SW 1271 (cell line): Measurements from ENCODE around the gene TTLL13.

Experiments used
- DNase-seq, 2 experiments: peaks; one replicate each; lab custom pipeline; 2025; lab: John Stamatoyannopoulos, UW

TTLL13 gene

DNA sequence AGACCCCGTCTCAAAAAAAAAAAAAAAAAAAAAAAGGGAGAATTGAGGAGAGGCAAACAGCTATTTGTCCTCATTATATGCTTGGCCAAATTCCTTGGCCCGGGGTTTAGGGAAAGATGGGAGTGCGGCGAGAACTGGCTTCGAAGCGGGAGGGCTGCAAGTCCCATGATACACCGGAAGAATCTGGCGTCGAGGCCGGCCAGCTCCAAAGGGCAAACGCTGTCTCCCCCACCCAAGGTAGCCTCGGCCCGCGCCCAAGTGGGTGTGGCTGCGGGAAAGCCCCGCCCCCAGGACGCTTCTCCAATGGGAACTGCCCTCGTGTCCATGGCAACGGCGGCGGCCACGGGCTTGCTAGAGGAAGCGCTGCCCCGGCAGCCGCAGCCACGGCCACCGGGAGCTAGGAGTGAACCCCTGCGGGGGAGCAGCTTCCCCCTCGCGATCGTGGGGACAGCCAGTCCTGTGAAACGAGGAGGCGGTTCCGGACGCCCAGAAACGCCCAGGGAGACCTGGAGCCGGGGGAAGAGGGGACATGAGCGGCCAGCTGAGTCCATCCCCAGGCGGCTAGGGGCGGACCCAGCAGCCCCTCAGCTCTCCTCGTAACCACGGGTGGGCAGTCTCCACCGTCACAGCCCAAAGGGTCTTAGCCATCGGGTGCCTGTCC, at the start of gene TTLL13:
TTLL13 (plus strand) TSS at position 354 of the 661 bp plus-strand sequence. CDS start 1,075 bp downstream, outside the sequence.
- peak; percentile 81 to 93 for DNase-seq

- no peak for DNase-seq
These were observed 48.7 kb upstream of the TTLL13 start for GRCh38 chr15:90200534-90201129.

- peak in 1 of 2 experiments; percentile 48 for DNase-seq
These were observed 48.0 kb upstream of the TTLL13 start, which contains the start of gene SEMA4B for GRCh38 chr15:90201130-90201943. Gene SEMA4B (plus strand): TSS chr15:90201330. CDS start chr15:90201579, 249 bp downstream.

DNA sequence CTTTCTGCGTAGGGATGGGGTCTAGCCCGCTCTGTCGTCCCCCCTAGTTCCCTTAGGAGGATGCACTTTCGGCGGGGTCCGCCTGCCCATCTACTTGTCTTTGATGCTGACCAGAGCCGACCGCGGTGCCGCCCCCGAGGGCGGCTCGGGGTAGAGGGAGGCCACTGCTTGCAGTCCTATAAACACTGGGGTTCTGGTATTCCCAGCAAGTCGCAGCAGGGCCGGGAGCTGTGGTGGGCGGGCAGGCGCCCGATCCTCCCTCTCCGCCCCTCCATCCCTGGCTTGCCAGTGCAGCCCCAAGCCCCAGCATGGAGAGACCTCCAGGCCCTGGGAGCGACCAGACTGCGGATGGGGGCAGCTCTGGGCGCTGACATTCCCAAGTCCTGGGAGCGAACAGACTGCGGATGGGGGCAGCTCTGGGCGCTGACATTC, 47.4 kb upstream of the TTLL13 start:
- no peak for DNase-seq

GRCh38 chr15:90202929-90203328, 46.4 kb upstream of the TTLL13 start:
- DNase-seq, result no peak

DNA sequence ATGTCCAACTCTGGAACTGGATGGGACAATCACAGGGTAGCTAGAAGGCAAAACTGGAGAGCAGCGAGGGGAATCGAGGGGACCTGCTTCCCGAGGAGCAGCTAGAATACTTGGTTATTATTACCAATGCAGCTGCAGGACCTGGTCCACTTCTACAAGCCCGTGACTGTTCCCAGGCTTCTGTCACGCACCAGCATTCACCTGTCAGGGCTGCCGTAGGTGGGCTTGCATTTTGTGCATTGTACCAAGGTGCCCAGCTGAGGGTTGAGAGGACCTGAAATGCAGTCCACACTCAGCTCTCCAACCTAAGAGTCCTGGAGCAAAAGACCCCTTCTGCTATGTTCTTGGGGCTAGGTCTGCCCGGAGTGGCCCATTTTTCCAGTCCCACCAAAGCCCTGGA, 45.9 kb upstream of the TTLL13 start:
- no peak for DNase-seq

DNA sequence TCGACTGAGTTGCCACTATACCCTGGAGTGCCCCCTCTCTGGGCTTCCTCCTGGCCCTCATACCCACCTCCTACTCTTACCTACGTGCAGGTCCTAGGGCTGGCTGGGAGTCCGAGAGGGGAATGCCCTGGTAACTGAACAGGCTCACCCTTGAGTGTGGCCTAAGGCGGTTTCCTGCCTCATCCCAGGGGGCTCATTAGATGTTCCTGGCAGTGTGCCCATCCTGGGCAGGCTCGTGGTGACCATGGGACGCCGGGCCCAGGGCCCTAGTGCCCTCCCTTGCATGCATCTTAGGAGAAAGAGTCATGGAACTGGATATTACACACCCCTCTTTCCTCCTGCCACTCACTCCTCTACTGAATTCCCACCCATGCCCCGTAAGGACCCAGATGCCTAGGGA, 45.4 kb upstream of the TTLL13 start:
- DNase-seq, result no peak

DNA sequence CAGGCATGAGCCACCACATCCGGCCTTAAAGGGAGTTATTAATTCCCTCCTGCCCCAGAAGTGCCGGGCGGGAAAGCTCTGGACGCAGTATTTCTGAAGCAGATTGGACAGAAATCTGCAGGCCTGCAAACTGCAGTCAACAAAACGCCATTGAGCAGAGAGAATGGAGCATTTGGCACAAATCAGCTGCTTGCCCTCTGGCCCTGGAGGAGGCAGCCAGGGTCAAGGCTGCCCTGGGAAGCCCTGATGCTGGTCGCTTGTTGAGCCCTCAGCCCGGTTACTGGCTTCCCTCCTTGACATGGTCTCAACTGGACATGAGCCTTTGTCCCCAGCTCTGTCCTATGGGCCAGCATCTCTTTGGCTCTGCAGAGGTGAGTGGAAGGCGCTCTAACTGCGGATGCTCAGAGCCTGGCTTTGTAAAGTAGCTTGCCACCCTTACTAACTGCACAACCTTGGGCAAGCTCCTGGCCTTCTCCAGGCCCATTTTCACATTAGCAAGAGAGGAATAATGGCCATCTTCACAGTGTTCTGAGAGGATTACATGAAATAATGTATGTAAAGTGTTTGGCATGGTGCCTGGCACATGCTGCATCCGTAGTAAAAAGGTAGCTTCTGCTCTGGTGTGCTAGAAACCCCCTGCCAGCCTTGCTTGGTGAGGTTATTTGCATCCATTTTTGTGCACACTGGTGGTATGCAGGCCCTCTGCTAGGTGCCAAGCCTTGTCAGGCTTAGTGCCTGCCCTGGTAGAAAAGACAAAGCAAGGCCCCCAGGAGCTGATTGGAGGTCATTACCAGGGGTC, 44.1 kb upstream of the TTLL13 start:
- DNase-seq, result no peak

- DNase-seq, result no peak
These were observed 43.5 kb upstream of the TTLL13 start for GRCh38 chr15:90205886-90206285.

DNA sequence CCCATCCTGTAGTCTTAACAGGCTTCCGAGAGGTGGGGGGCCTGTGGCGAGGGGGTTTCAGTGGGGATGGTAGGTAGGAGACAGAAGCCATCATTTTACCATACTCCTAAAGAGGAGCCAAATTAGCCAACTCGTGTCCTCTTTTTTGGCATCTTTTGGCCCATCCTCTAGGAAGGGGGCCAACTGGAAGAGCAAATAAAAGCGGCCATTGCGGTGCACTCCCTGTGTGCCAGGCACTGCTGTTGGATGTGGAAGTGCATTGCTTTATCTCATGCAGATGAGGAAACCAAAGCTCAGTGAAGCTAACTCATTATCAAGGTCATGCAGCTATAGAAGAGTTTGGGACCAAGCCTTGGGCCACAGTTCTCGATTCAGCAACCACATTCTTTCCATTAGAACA, 42.1 kb upstream of the TTLL13 start:
- DNase-seq, result no peak

GRCh38 chr15:90208356-90208755, 41.0 kb upstream of the TTLL13 start:
- no peak for DNase-seq

- DNase-seq, result peak in 1 of 2 experiments; percentile 41
These were observed 39.8 kb upstream of the TTLL13 start for GRCh38 chr15:90209591-90209990.

DNA sequence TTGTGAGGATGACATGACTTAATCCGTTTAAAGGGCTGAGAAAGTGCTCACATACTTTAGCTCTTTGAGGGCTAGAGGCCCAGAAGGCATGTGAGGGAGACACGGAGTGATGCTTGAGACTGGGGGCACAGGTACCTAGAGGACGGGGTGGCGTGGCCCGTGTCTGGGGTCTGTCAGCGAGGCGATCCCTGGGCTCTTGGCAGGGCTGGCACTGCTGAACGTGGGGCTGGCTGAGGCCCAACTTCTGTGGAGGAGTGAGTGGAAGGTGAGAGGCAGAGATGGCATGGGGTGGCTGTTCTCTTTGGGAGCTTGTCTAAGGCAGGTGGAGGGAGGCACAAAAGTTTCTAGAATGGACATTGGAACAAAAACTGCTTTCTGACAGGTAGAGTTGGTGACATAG, 38.8 kb upstream of the TTLL13 start:
- DNase-seq, result no peak

GRCh38 chr15:90211009-90211408, 38.3 kb upstream of the TTLL13 start:
- DNase-seq, result no peak

GRCh38 chr15:90211440-90212143, 37.8 kb upstream of the TTLL13 start:
- DNase-seq, result peak; percentile 85 to 90

DNA sequence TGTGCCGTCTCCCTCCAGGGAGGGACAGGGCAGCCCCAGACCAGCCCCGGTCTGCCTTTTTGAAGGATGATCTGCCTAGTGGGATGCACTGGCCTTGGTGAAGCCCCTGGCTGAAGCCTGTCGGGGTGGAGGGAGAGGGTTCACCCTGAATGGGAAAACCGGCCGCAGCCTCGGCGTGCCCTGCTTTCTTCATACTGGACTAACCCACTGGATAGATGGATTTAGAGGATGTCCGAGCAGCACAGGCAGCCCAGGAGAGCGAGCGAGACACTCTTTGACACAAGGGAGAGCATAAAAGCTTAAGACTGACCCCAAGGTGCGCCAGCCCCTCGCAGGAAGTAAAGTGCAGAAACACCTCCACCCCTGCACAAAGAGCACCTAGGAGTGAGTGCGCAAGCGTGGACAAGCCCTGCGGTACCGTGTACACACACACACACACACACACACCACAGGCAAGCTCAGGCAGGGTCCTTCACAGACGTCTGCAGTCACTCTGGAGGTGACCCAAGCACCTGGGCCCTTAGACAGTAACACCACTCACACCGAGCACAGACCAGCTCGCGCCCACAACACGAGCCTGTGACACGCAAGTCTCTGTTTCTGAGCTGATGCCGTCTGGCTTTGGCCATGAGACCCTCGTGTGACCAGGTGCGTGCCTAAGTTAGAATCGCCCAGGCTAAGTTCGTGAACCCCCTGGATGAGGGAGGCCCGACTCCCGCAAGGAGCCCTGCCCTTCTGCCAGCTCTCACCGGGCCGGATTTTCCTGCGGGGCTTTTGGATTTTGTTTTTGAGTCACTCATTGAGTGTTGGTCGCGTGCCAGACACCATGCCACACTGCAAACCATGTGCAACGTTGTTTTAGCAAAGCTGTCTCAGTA, 36.9 kb upstream of the TTLL13 start:
- no peak for DNase-seq

- DNase-seq, result no peak
These were observed 36.1 kb upstream of the TTLL13 start for GRCh38 chr15:90213122-90213817.

DNA sequence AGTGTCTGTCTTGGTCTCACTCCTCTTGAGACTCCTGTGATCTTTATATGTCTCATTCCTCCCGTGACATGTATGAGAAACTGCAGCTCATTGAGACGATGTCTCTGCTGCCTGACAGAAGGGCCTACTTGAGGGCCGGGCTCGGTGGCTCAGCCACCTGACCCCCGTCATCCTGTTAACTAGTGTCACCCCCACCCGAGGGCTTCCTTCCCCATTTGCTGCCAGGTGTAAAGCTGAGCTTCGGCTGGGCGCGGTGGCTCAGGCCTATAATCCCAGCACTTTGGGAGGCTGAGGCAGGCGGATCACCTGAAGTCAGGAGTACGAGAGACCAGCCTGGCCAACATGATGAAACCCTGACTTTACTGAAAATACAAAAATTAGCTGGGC, 35.5 kb upstream of the TTLL13 start:
- DNase-seq, result no peak

GRCh38 chr15:90214553-90215196, 34.7 kb upstream of the TTLL13 start:
- peak in 1 of 2 experiments; percentile 46 for DNase-seq
